Fibroblast of villous mesenchyme (primary cell): ENCODE results near the gene LRIT3. TPM values are rescaled to one million over a fixed set of nuclear protein-coding genes. Genes with fewer than 3 reads are reported as not detected.

Source experiments
- DNase-seq: peaks from one replicate; pipeline ENCODE4 v3.0.0-alpha.2; 2010; ENCODE audit warnings: low read depth
- H3K4me3 ChIP-seq: 2 replicates; pipeline ENCODE4 v1.5.1; 2011; ENCODE audit warnings: low read depth, mild to moderate bottlenecking, low read length
- CTCF ChIP-seq: IDR thresholded peaks from 2 replicates; pipeline ENCODE4 v1.5.1; 2012; ENCODE audit warnings: low read depth, mild to moderate bottlenecking, low read length; ENCODE audit not compliant: insufficient read depth
- total RNA-seq: library from RNA; depleted of rRNA; stranded (reverse); fragments of >200 nt; gene quantifications from 2 replicates; pipeline ENCODE4 v1.2.3, GENCODE V29; 2012

LRIT3 gene
- under 0.01 TPM in 1 of 2 replicates, not detected in the other for total RNA-seq

GRCh38 chr4:109847896-109848442 lies at the start of gene LRIT3:
Gene LRIT3 (plus strand): TSS chr4:109848107. CDS start chr4:109848202, 95 bp downstream.
- no peak for TF ChIP-seq CTCF
- no peak for DNase-seq
- no peak within 1 kb of the TSS for H3K4me3 ChIP-seq

- DNase-seq, result no peak
- TF ChIP-seq CTCF, result no peak
- H3K4me3 ChIP-seq, result no peak overlapping the region
Observed at GRCh38 chr4:109798866-109799265, 49.0 kb upstream of the LRIT3 start.

GRCh38 chr4:109801099-109801789 lies 46.7 kb upstream of the LRIT3 start:
- TF ChIP-seq CTCF, result no peak
- H3K4me3 ChIP-seq, result peak overlapping the region; percentile 28

GRCh38 chr4:109801895-109802319 lies 46.0 kb upstream of the LRIT3 start, which contains the start of gene CFI:
Gene CFI (minus strand): TSS chr4:109801999. CDS start chr4:109801971, 28 bp downstream.
- DNase-seq, result peak; percentile 84
- peak within 1 kb of the TSS; percentile 28 for H3K4me3 ChIP-seq
- no peak for TF ChIP-seq CTCF

More at GRCh38 chr4:109801099-109801789, 46.7 kb upstream of the LRIT3 start:
- DNase-seq, result no peak

GRCh38 chr4:109803924-109804571 lies 43.9 kb upstream of the LRIT3 start:
- TF ChIP-seq CTCF, result peak; percentile 36
- peak; percentile 44 for DNase-seq
- H3K4me3 ChIP-seq, result no peak overlapping the region

GRCh38 chr4:109809655-109810054 lies 38.3 kb upstream of the LRIT3 start:
- no peak for DNase-seq
- TF ChIP-seq CTCF, result no peak
- H3K4me3 ChIP-seq, result no peak overlapping the region
